ENCODE data around the gene NOL12.

NOL12 gene

DNA sequence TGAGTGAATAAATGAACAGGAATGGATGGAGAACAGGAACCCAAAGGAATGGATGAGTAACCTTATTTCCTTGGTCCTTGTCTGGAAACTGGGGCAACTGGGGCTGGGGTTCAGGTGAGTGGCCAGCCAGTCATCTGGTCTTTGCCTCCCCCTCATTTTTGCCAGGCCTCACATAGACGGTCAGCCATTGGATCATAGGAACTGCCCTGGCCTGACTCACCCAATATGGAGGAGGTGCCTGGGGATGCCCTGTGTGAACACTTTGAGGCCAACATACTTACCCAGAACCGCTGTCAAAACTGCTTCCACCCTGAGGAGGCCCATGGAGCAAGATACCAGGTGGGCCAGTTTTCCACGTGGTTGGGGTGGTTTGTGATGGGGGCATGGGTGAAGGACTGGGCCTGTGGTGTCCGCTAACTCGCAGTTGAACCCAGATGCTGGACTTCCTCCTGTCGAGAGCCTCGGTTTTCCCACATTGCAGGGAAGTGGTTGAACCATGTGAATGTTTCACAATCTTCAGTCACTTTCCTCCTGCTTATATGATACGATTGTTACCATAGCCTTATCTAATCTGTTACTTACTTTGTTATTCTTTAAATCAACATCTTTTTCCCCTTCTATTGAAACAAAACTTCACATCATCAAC lies 15.1 kb downstream of the NOL12 start:
- H3K4me1 ChIP-seq (ENCODE audit: control insufficient read depth, insufficient read depth, low read length): no peaks in the 10 kb centered on the region
- H3K36me3 ChIP-seq (ENCODE audit: control insufficient read depth, insufficient read depth, low read length): peaks cover 8% of the 10 kb centered on the region
- no peaks in the 10 kb centered on the region for H3K27me3 ChIP-seq (ENCODE audit: control insufficient read depth, insufficient read depth, low read length)
- no peak overlapping the region for H3K4me3 ChIP-seq (ENCODE audit: low read length)
- no peak overlapping the region for H3K27ac ChIP-seq (ENCODE audit: low read length)
- DNase-seq (ENCODE audit: low read depth, low spot score): no peak
- WGBS (ENCODE audit: insufficient coverage, insufficient read length): no CpG with 5 or more reads among the region's 8 CpGs
- H3K9me3 ChIP-seq (ENCODE audit: control insufficient read depth, insufficient read depth, low read length): no peaks in the 10 kb centered on the region

DNA sequence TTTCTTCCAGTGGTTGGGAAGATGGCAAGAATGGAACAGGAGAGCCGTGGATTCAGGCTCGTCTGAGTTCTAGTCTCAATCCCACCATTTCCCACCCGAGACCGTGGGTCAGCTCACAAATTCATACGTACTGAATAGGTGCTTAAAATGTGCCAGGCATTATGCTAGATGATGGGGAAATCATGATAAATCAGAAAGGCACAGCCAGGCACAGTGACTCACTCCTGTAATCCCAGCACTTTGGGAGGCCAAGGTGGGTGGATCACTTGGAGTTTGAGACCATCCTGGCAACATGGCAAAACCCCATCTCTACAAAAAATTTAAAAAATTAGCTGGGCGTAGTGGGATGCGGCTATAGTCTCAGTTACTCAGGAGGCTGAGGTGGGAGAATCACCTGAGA lies 17.8 kb downstream of the NOL12 start:
- no peak for DNase-seq (ENCODE audit: low read depth, low spot score)
- WGBS (ENCODE audit: insufficient coverage, insufficient read length): no CpG with 5 or more reads among the region's 7 CpGs
- Histone ChIP-seq H3K27me3 (ENCODE audit: control insufficient read depth, insufficient read depth, low read length) (no peaks in the 10 kb centered on the region), H3K36me3 (ENCODE audit: control insufficient read depth, insufficient read depth, low read length) (peaks cover 8% of the 10 kb centered on the region), H3K27ac (ENCODE audit: low read length) (no peak overlapping the region), H3K4me1 (ENCODE audit: control insufficient read depth, insufficient read depth, low read length) (no peaks in the 10 kb centered on the region), H3K9me3 (ENCODE audit: control insufficient read depth, insufficient read depth, low read length) (no peaks in the 10 kb centered on the region), H3K4me3 (ENCODE audit: low read length) (no peak overlapping the region)

DNA sequence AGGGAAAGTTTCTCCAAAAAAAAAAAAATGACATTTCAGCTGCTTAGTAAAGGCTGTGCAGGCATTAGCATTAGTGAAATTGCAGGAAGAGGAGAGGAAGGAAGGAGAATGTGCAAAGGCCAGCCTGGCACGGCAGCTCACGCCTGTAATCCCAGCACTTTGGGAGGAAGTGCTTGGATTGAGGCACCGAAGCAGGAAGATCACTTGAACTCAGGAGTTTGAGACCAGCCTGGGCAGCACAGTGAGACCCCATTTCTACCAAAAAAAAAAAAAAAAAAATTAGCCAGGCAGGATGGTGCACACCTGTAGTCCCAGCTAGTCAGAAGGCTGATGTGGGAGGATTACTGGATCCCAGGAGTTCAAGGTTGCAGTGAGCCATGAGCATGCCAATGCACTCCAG lies 18.5 kb downstream of the NOL12 start:
- WGBS (ENCODE audit: insufficient coverage, insufficient read length): no CpG with 5 or more reads among the region's 3 CpGs
- no peaks in the 10 kb centered on the region for H3K4me1 ChIP-seq (ENCODE audit: control insufficient read depth, insufficient read depth, low read length)
- H3K27ac ChIP-seq (ENCODE audit: low read length): no peak overlapping the region
- no peaks in the 10 kb centered on the region for H3K27me3 ChIP-seq (ENCODE audit: control insufficient read depth, insufficient read depth, low read length)
- no peak overlapping the region for H3K4me3 ChIP-seq (ENCODE audit: low read length)
- peaks cover 8% of the 10 kb centered on the region for H3K36me3 ChIP-seq (ENCODE audit: control insufficient read depth, insufficient read depth, low read length)
- no peaks in the 10 kb centered on the region for H3K9me3 ChIP-seq (ENCODE audit: control insufficient read depth, insufficient read depth, low read length)
- no peak for DNase-seq (ENCODE audit: low read depth, low spot score)

DNA sequence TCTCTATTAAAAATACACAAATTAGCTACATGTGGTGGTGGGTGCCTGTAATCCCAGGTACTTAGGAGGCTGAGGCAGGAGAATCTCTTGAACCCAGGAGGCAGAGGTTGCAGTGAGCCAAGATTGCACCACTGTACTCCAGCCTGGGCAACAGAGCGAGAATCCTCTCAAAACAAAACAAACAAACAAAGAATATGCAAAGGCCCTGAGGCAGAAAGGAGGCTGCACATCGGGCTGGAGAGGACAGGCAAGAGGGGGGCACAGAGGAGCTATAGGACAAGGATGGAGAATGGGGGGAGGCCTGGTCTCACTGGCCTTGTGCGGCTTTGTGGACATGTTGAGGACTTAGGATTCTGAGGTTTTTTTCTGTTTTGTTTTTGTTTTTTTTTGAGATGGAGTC lies 19.1 kb downstream of the NOL12 start:
- Histone ChIP-seq H3K36me3 (ENCODE audit: control insufficient read depth, insufficient read depth, low read length) (peaks cover 13% of the 10 kb centered on the region), H3K4me1 (ENCODE audit: control insufficient read depth, insufficient read depth, low read length) (no peaks in the 10 kb centered on the region), H3K4me3 (ENCODE audit: low read length) (no peak overlapping the region), H3K27ac (ENCODE audit: low read length) (no peak overlapping the region), H3K27me3 (ENCODE audit: control insufficient read depth, insufficient read depth, low read length) (no peaks in the 10 kb centered on the region), H3K9me3 (ENCODE audit: control insufficient read depth, insufficient read depth, low read length) (no peaks in the 10 kb centered on the region)
- no CpG with 5 or more reads among the region's 3 CpGs for WGBS (ENCODE audit: insufficient coverage, insufficient read length)
- no peak for DNase-seq (ENCODE audit: low read depth, low spot score)

DNA sequence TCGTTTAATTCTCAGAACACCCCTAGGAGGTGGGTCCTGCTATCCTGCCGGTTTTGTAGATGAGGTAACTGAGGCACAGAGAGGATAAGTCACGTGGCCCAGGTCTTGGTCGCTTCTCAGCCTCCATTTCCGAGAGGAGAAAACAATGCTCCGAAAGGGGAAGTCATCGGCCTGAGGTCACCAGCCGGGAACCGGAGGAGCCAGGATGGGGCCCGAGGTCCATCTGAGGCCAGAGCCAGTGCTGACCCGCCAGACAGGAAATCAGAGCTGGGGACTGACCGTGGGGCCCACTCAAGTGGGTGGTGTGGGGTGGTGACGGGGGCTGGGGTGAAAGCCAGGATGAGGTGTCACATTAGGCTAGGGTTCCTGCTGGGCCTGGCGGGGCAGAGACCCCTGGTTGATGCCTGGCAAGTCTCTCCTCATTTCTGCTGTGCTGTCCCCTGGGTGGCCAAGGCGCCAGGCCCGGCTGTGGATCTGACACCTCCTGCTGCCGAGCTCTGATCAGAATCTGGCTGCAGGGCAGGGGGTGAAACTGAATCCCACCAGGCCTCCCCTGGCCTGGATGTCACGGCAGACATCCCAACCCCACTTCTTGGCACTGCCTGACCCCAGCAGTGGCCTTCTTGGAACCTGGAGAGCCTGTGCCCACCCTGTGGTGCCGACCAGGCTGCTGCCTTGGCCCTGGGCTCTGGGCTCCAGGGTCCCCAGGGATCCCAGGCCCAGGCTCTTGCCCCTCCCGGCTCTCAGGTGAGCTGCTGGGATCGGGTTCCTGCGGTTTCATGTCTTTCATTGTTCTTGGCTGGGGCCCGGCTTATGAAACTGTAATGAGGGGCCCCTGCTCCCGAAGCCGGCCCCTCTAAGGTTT lies 22.7 kb downstream of the NOL12 start:
- Histone ChIP-seq H3K4me1 (ENCODE audit: control insufficient read depth, insufficient read depth, low read length) (no peaks in the 10 kb centered on the region), H3K27me3 (ENCODE audit: control insufficient read depth, insufficient read depth, low read length) (no peaks in the 10 kb centered on the region), H3K36me3 (ENCODE audit: control insufficient read depth, insufficient read depth, low read length) (peaks cover 17% of the 10 kb centered on the region), H3K4me3 (ENCODE audit: low read length) (no peak overlapping the region), H3K9me3 (ENCODE audit: control insufficient read depth, insufficient read depth, low read length) (no peaks in the 10 kb centered on the region), H3K27ac (ENCODE audit: low read length) (no peak overlapping the region)
- DNase-seq (ENCODE audit: low read depth, low spot score): no peak
- no CpG with 5 or more reads among the region's 25 CpGs for WGBS (ENCODE audit: insufficient coverage, insufficient read length)

DNA sequence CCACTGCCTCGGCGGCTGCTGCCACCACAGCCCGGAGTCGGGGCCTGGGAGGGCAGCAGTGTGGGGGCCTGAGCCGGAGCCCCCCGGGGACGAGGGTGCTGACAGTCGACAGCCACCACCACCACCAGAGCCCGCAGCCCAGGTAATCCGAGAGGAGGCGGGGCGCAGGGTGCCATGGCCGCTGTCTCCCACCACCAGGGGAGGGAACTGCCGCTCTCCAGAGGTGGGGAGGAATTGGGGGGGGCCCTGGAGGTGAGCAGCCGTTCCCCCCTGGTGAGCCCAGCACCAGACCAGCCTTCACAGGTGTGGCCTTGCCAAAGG lies 23.3 kb downstream of the NOL12 start:
- Histone ChIP-seq H3K36me3 (ENCODE audit: control insufficient read depth, insufficient read depth, low read length) (peaks cover 17% of the 10 kb centered on the region), H3K4me3 (ENCODE audit: low read length) (no peak overlapping the region)

DNA sequence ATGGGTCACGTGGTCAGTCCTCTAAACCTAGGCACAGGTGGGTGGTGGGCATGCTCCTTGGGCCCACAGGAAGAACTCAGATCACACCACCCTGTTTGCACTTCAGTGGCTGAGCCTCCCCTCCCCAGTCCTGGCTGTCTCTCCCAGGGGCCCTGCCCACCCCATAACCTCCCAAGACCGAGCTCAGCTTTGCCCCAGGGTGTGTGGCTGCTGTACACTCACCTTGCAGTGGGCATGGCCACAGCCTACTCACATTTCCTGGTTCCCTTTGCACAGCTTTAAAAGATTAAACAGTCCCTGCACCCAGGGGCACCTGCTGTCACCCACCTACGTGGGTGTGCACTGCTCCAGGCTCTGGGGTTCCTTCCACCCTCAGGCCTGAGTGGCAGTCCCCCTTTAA lies 24.5 kb downstream of the NOL12 start:
- Histone ChIP-seq H3K9me3 (ENCODE audit: control insufficient read depth, insufficient read depth, low read length) (no peaks in the 10 kb centered on the region), H3K27ac (ENCODE audit: low read length) (no peak overlapping the region), H3K4me3 (ENCODE audit: low read length) (no peak overlapping the region), H3K4me1 (ENCODE audit: control insufficient read depth, insufficient read depth, low read length) (no peaks in the 10 kb centered on the region; the same call in 1 of the 2 replicates), H3K27me3 (ENCODE audit: control insufficient read depth, insufficient read depth, low read length) (no peaks in the 10 kb centered on the region), H3K36me3 (ENCODE audit: control insufficient read depth, insufficient read depth, low read length) (peaks cover 21% of the 10 kb centered on the region)
- DNase-seq (ENCODE audit: low read depth, low spot score): no peak
- WGBS (ENCODE audit: insufficient coverage, insufficient read length): no CpG with 5 or more reads among the region's 3 CpGs

More for the DNA sequence above, 23.3 kb downstream of the NOL12 start:
- WGBS (ENCODE audit: insufficient coverage, insufficient read length): no CpG with 5 or more reads among the region's 15 CpGs
- DNase-seq (ENCODE audit: low read depth, low spot score): no peak
- no peaks in the 10 kb centered on the region for H3K27me3 ChIP-seq (ENCODE audit: control insufficient read depth, insufficient read depth, low read length)
- no peak overlapping the region for H3K27ac ChIP-seq (ENCODE audit: low read length)
- no peaks in the 10 kb centered on the region for H3K4me1 ChIP-seq (ENCODE audit: control insufficient read depth, insufficient read depth, low read length)
- no peaks in the 10 kb centered on the region for H3K9me3 ChIP-seq (ENCODE audit: control insufficient read depth, insufficient read depth, low read length)

DNA sequence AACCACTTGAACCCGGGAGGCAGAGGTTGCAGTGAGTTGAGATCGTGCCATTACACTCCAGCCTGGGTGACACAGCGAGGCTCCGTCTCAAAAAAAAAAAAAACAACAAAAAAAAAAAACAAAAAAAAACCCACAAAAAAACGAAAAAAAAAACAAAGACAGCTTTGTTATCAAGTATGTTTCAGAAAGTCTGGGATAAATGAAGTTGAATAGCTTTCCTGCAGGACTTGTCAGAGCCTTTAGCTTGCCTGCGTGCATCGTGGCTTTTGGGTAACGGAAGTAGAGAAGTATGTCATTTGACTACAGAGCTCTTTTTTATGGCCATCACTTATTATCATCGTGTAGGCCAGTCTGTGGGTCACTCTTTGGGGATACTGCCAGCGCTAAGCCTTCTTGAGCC lies 25.3 kb downstream of the NOL12 start:
- Histone ChIP-seq H3K9me3 (ENCODE audit: control insufficient read depth, insufficient read depth, low read length) (no peaks in the 10 kb centered on the region), H3K4me1 (ENCODE audit: control insufficient read depth, insufficient read depth, low read length) (no peaks in the 10 kb centered on the region; the same call in 1 of the 2 replicates), H3K36me3 (ENCODE audit: control insufficient read depth, insufficient read depth, low read length) (peaks cover 22% of the 10 kb centered on the region), H3K27me3 (ENCODE audit: control insufficient read depth, insufficient read depth, low read length) (no peaks in the 10 kb centered on the region), H3K27ac (ENCODE audit: low read length) (no peak overlapping the region), H3K4me3 (ENCODE audit: low read length) (no peak overlapping the region)
- no peak for DNase-seq (ENCODE audit: low read depth, low spot score)
- WGBS (ENCODE audit: insufficient coverage, insufficient read length): no CpG with 5 or more reads among the region's 10 CpGs

DNA sequence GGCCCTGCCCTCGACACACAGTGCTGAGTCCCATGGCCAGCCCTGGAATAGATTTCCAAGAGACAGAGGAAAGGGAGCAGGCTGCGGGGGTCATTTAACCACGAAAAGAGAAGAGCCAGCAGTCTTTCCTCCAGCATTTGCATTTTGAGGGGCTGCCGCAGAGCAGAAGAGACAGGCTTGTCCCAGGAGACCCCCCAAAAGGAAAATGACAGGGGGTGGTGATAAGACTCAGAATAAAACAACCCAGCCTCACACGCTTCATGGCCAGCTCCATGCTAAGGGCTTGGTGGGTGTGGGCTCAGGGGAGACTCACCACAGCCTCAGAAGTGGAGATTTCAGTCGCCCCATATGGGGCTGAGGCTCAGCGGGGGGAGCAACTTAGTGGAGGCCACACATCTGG lies 27.6 kb downstream of the NOL12 start:
- WGBS (ENCODE audit: insufficient coverage, insufficient read length): no CpG with 5 or more reads among the region's 7 CpGs
- Histone ChIP-seq H3K4me3 (ENCODE audit: low read length) (no peak overlapping the region), H3K9me3 (ENCODE audit: control insufficient read depth, insufficient read depth, low read length) (no peaks in the 10 kb centered on the region), H3K27ac (ENCODE audit: low read length) (no peak overlapping the region), H3K4me1 (ENCODE audit: control insufficient read depth, insufficient read depth, low read length) (no peaks in the 10 kb centered on the region; the same call in 1 of the 2 replicates), H3K27me3 (ENCODE audit: control insufficient read depth, insufficient read depth, low read length) (no peaks in the 10 kb centered on the region), H3K36me3 (ENCODE audit: control insufficient read depth, insufficient read depth, low read length) (peaks cover 22% of the 10 kb centered on the region)
- DNase-seq (ENCODE audit: low read depth, low spot score): no peak

DNA sequence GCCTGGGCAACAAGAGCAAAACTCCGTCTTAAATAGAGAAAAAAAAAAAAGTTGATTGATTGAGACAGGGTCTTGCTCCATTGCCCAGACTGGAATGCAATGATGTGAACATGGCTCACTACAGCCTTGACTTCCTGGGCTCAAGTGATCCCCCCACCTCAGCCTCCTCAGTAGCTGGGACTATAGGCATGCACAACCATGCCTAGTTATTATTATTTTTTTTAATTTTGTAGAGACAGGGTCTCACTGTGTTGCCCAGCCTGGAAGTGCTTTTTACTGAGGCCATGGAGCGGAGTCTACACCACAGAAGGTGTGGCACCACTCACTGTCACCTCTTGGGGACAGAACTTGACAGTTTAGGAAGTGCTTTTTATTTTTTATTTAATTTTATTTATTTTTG lies 28.5 kb downstream of the NOL12 start:
- no peak overlapping the region for H3K27ac ChIP-seq (ENCODE audit: low read length)
- no peaks in the 10 kb centered on the region; the same call in 1 of the 2 replicates for H3K4me1 ChIP-seq (ENCODE audit: control insufficient read depth, insufficient read depth, low read length)
- no peak overlapping the region for H3K4me3 ChIP-seq (ENCODE audit: low read length)
- no peak for DNase-seq (ENCODE audit: low read depth, low spot score)
- no CpG with 5 or more reads among the region's 2 CpGs for WGBS (ENCODE audit: insufficient coverage, insufficient read length)
- no peaks in the 10 kb centered on the region for H3K27me3 ChIP-seq (ENCODE audit: control insufficient read depth, insufficient read depth, low read length)
- no peaks in the 10 kb centered on the region for H3K9me3 ChIP-seq (ENCODE audit: control insufficient read depth, insufficient read depth, low read length)
- peaks cover 22% of the 10 kb centered on the region for H3K36me3 ChIP-seq (ENCODE audit: control insufficient read depth, insufficient read depth, low read length)
